GM21528 (cell line): ENCODE data around the gene RAB30.
A peak's percentile ranks its signal among the peaks of the same experiment; 100 is the strongest.

Source experiments
- ATAC-seq: cut with Tn5 transposase; IDR thresholded peaks from one replicate; pipeline ENCODE4 v1.9.1; 2021; ENCODE audit warnings: mild to moderate bottlenecking, moderate library complexity; ENCODE audit not compliant: unreplicated experiment, low FRiP score

Gene RAB30

DNA sequence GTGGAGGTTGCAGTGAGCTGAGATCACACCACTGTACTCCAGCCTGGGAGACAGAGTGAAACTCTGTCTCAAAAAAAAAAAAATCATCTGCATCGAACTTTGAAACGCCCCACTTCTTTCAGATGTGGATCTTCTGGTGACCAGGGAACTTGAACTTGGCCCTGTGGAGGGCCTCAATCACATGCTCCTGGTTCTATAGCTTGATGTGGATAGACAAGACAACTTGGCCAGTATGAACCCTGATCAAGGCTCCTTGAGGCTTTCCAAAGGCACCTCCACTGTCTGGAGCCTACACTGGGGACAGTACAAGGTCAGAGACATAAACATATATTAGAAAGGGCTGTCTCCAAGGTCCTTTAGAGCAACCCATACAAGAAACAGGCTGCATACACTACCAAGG lies 30.6 kb downstream of the RAB30 start:
- no peak for ATAC-seq

DNA sequence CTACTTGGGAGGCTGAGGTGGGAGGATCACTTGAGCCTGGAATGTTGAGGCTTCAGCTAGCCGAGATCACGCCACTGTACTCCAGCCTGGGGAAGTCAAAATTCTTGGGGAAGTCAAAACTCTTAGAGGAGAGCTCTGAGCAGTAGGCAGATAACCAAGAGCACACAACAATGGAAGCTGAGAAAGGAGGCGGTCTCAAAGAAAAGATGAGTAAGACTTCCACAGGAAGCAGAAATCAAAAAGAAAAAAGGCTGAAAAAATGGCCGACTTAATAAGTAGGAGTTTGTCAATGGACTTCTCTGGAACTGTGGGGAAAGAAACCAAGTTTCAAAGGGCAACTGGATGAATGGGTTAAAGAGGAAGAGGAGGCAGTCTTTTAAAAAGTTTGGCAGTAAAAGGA lies 32.1 kb downstream of the RAB30 start:
- ATAC-seq: no peak

DNA sequence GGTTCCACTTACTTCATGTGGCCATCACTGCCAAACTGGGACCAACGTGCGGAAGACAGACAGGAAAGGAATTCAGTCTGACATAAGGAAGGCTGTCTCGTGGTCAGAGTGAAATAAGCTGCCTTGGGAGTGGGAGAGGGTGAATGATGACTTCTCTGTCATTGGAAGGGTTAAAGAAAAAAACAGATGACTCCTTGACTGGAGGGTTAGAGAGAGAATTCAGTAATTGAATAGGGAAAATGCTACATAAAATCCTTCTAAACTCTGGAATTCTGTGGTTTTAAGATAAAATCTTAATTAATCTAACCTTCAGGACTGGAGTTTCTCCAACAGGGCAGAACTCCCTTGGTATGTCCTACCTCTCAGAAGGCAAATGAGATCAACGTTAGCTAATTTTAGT lies 33.8 kb downstream of the RAB30 start:
- ATAC-seq: no peak

DNA sequence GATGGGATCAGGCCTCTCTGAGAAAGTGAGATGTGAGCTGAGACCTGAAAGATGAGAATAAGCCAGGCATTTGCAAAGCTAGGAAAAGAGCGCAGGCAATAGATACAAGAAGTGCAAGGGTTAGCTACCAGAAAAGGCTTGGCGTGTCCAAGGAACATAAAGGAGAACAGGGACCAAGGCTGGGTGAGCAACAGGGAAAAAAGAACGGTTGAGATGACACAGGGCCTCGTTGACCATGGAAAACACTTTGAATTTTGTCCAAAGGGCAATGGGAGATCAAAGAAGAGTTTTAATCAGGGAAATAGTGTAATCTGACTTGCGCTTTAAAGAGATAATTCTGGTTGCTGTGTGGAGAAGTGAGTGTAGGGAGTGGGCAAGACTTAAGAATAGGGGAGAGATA lies 35.0 kb downstream of the RAB30 start:
- ATAC-seq: no peak

GRCh38 chr11:83035070-83035854 lies 36.4 kb downstream of the RAB30 start:
- ATAC-seq: peak; percentile 35

GRCh38 chr11:83034673-83035014 lies 37.1 kb downstream of the RAB30 start:
- peak; percentile 44 for ATAC-seq

GRCh38 chr11:83033972-83034672 lies 37.6 kb downstream of the RAB30 start:
- ATAC-seq: peak; percentile 45

DNA sequence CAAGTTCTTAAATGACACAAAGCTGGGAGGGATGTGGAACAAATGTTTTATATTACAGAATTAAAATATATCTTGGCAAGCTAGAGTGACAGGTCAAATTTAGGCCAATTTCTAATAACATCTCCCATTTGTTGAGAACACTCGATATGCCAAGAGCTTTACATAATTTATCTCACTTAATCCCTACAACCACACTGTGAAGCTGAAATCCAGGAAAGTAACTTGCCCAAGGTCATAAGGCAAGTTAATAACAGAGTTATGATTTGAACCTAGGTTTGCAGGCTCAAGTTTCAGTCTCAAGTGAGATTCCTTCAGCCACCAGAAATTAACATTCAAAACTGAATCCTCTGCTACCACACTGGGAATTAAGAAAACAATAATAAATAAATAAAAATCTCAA lies 38.3 kb downstream of the RAB30 start:
- no peak for ATAC-seq

- no peak for ATAC-seq
Measured at GRCh38 chr11:83031127-83031526, 40.6 kb downstream of the RAB30 start.

GRCh38 chr11:83027794-83028193 lies 43.9 kb downstream of the RAB30 start:
- no peak for ATAC-seq

DNA sequence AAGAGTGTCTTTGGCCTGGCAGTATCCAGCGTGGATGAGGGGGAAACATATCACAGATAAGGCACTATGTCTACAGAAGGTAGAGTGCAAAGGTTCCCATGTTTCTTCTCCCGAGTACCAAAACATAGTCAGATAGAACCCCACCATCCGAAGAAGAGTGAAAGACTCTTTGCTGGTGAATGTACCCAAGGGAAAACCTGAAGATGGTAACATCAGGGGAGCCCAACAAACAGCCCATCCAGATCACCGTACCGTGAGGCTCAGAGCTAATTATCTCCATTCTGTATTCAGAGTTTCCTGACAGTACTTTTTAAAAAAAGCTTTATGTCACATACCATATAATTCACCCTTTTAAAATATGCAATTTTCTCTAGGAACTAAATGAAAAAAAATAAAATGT lies 44.4 kb downstream of the RAB30 start:
- no peak for ATAC-seq

DNA sequence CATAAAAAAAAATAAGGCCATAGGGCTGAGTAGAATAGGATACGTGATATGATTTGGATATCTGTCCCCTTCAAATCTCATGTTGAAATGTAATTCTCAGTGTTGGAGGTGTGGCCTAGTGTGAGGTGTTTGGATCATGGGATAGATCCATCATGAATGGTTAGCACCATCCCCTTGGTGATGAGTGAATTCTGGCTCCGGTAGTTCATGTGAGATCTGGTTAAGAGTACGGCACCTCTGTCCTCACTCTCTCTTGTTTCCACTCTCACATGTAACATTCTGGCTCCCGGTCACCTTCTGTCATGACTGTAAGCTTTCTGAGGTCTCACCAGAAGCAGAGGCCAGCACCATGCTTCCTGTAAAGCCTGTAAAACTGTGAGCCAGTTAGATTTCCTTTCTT lies 45.5 kb downstream of the RAB30 start:
- ATAC-seq: no peak

DNA sequence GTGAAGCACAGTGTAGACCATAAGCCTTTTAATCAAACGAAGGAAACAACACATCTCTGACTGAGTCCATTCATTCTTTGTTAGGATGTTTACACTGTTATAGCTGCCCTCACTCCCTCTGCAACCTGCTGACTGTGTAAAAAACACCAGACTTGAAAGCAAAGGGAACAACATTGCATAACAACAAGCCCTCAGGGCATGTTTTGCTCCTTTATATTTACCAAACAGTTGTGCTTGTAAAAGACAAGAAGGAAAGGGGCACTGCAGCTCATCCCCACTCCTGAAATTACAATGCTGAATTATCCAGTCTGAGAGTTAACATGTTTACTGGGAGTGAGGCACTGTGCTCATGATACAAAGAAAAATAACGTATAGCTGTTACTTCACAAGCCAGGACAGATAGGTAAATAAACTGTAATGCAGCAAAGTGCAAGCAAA lies 46.4 kb downstream of the RAB30 start:
- ATAC-seq: no peak

DNA sequence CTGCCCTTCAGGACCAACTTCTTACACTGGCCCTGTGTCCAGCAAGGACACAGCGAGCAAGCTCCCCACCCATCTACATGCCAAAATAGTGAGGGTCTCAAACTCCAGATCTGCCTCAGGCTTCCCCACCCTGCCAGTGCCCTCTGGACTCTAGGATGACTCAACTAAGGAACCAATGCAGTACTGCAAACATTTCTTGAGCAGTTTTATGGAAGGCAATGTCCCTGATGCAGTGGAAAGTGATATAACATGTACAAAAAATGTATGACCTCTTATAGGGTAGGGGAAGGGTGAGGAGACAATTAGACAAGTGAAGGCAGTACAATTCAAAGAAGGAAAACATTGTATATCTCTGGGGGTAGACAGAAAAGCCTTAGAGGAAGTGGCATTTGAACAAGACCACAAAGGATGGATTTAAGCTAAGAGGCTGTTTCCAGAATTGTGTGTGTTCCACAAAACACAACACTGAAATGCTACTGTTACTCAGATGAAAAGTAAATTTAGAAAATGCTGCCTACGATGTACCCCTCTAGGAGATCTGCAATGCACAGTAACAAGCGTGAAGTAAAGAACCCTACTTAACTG lies 47.3 kb downstream of the RAB30 start:
- no peak for ATAC-seq

DNA sequence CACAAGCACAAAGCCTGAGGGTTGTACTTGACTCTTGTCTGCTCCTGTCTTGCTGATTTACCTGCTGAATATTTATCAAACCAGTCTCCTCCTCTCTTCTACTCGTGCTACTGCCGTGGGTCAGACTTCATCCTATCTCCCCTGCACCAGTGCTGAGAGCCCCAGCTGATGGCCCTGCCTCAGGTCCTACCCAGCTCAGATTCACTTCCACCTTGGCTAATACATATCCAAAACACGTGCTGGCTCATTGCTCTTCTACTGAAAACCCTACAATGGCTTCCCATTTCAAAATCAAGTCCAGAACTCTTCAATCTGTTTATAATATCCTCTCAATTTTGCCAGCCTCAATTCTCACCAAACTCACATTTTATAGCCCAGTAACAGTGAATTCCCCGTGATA lies 48.3 kb downstream of the RAB30 start:
- ATAC-seq: no peak

GRCh38 chr11:83021780-83022125 lies 49.9 kb downstream of the RAB30 start:
- no peak for ATAC-seq

GRCh38 chr11:83020942-83021779 lies 50.5 kb downstream of the RAB30 start:
- ATAC-seq: no peak

GRCh38 chr11:83019888-83020579 lies 51.7 kb downstream of the RAB30 start:
- no peak for ATAC-seq

GRCh38 chr11:83014951-83015350 lies 56.7 kb downstream of the RAB30 start:
- ATAC-seq: no peak
